MCF 10A (cell line): ENCODE data around the gene CENATAC. TPM values are rescaled to one million over a fixed set of nuclear protein-coding genes. Genes with fewer than 3 reads are reported as not detected.
"Not testable (repeated sequence)": the region's sequence is repeated elsewhere in the genome, so short reads cannot be mapped to it uniquely, and the experiment has no call there.

Experiments
- BruUV-seq: library from RNA; stranded (reverse); fragments of 400-500 nt; replicated peaks from 2 replicates; lab custom pipeline; 2021; lab: Mats Ljungman, UMichigan
- CTCF ChIA-PET: fragments of 300-600 bp; sonication (Branson Sonifier 250); formaldehyde crosslinking; extraction: SDS; loops from one replicate; lab custom pipeline; 2021; ENCODE audit warnings: antibody characterized with exemption, inconsistent platforms; lab: Yijun Ruan, JAX
- POLR2A ChIA-PET: fragments of 300-600, 350-650 bp; sonication (Branson Sonifier 250); formaldehyde crosslinking; extraction: SDS; loops from one replicate; lab custom pipeline; 2020; ENCODE audit warnings: antibody characterized with exemption, inconsistent platforms; lab: Yijun Ruan, JAX
- DNase-seq: peaks from one replicate; pipeline ENCODE4 v3.0.0-alpha.2; 2018; ENCODE audit not compliant: unreplicated experiment
- H3K27ac Mint-ChIP-seq: one replicate; pipeline ENCODE4 v1.8.0; 2022; ENCODE audit warnings: mild to moderate bottlenecking, low read depth, mixed read lengths; ENCODE audit not compliant: unreplicated experiment
- H3K27me3 Mint-ChIP-seq: one replicate; pipeline ENCODE4 v1.8.0; 2022; ENCODE audit warnings: mixed read lengths; ENCODE audit not compliant: insufficient read depth, unreplicated experiment
- H3K36me3 Mint-ChIP-seq: one replicate; pipeline ENCODE4 v1.8.0; 2022; ENCODE audit warnings: mild to moderate bottlenecking, moderate library complexity, mixed read lengths; ENCODE audit not compliant: insufficient read depth, unreplicated experiment
- H3K4me1 Mint-ChIP-seq: one replicate; pipeline ENCODE4 v1.8.0; 2022; ENCODE audit warnings: mixed read lengths; ENCODE audit not compliant: insufficient read depth, unreplicated experiment
- H3K4me3 Mint-ChIP-seq: one replicate; pipeline ENCODE4 v1.8.0; 2022; ENCODE audit warnings: mild to moderate bottlenecking, moderate library complexity, mixed read lengths; ENCODE audit not compliant: unreplicated experiment
- H3K9me3 Mint-ChIP-seq: one replicate; pipeline ENCODE4 v1.8.0; 2022; ENCODE audit warnings: mixed read lengths; ENCODE audit not compliant: unreplicated experiment
- CTCF ChIP-seq: fragments of 200-600 bp; IDR thresholded peaks from one replicate; pipeline ENCODE4 v1.8.0; 2022; ENCODE audit warnings: antibody characterized with exemption, mild to moderate bottlenecking; ENCODE audit not compliant: unreplicated experiment
- intact Hi-C: fragments of 100-400 bp; cut with micrococcal nuclease; formaldehyde crosslinking; loops from 2 replicates; pipeline ENCODE4 v1.14.1; 2022
- total RNA-seq: library from RNA; stranded (reverse); gene quantifications from 2 replicates; pipeline ENCODE4 v1.2.3, GENCODE V29; 2022

CENATAC gene
- total RNA-seq, 1 experiment from 2014 or later: 49.0 TPM

GRCh38 chr11:118984825-118985224 lies 13.1 kb upstream of the CENATAC start:
- Mint-ChIP-seq H3K27ac (no peak overlapping the region), H3K4me3 (no peak overlapping the region), H3K9me3 (no peaks in the 10 kb centered on the region), H3K4me1 (peaks cover 11% of the 10 kb centered on the region), H3K36me3 (peaks cover 8% of the 10 kb centered on the region), H3K27me3 (no peaks in the 10 kb centered on the region)
- intact Hi-C loops: no loop called here
- ChIA-PET POLR2A (no interaction called here), CTCF (interaction anchor here (0.6 to 0.7 kb wide), 2 partner anchors 194 to 343 kb away, joined by 3 read pairs; partner anchors contain the start of gene DDX6)
- no TSS peak for BruUV-seq
- DNase-seq: no peak
- TF ChIP-seq CTCF: no peak

GRCh38 chr11:118988280-118988679 lies 9.7 kb upstream of the CENATAC start:
- peak; percentile 89 for DNase-seq
- TF ChIP-seq CTCF: no peak
- CTCF ChIA-PET: interaction anchor here (0.6 to 1.3 kb wide), 7 partner anchors 10 to 1795 kb away, joined by 3 to 6 read pairs (median 4); partner anchors contain the start of gene CENATAC
- POLR2A ChIA-PET: interaction anchor here (0.7 to 1.5 kb wide), 3 partner anchors 9 to 31 kb away, joined by 3 to 8 read pairs (median 4); partner anchors contain the start of genes CENATAC and TRAPPC4
- intact Hi-C loops: no loop called here
- peaks cover 11% of the 10 kb centered on the region for H3K4me1 Mint-ChIP-seq
- peak overlapping the region; percentile 60 for H3K4me3 Mint-ChIP-seq
- no TSS peak for BruUV-seq
- H3K27ac Mint-ChIP-seq: peak overlapping the region; percentile 53
- no peaks in the 10 kb centered on the region for H3K27me3 Mint-ChIP-seq
- H3K36me3 Mint-ChIP-seq: peaks cover 8% of the 10 kb centered on the region
- no peaks in the 10 kb centered on the region for H3K9me3 Mint-ChIP-seq

- H3K4me3 Mint-ChIP-seq, intact Hi-C loops, H3K9me3 Mint-ChIP-seq, DNase-seq, H3K27me3 Mint-ChIP-seq, H3K36me3 Mint-ChIP-seq, BruUV-seq, H3K27ac Mint-ChIP-seq, CTCF ChIA-PET, POLR2A ChIA-PET: not testable (repeated sequence)
- H3K4me1 Mint-ChIP-seq: peaks cover 11% of the 10 kb centered on the region
These were observed 6.4 kb upstream of the CENATAC start for GRCh38 chr11:118991486-118992038.

GRCh38 chr11:118996926-118997626 lies 862 bp upstream of the CENATAC start:
- H3K27ac Mint-ChIP-seq: peak overlapping the region; percentile 20
- peak; percentile 16 for TF ChIP-seq CTCF
- POLR2A ChIA-PET: interaction anchor here (0.6 to 14.9 kb wide), 25 partner anchors 8 to 436 kb away, joined by 3 to 286 read pairs (median 4); partner anchors contain the start of genes BCL9L, C2CD2L, DDX6 and RPS25
- H3K9me3 Mint-ChIP-seq: no peaks in the 10 kb centered on the region
- BruUV-seq: TSS peak; percentile 27
- intact Hi-C loops: no loop called here
- DNase-seq: no peak
- H3K36me3 Mint-ChIP-seq: peaks cover 32% of the 10 kb centered on the region
- peaks cover 5% of the 10 kb centered on the region for H3K4me1 Mint-ChIP-seq
- CTCF ChIA-PET: interaction anchor here (0.6 to 1.9 kb wide), 9 partner anchors 8 to 474 kb away, joined by 3 to 8 read pairs (median 3); no protein-coding TSS in a partner anchor
- peak overlapping the region; percentile 95 for H3K4me3 Mint-ChIP-seq
- H3K27me3 Mint-ChIP-seq: no peaks in the 10 kb centered on the region
